D721Med (cell line): ENCODE results near the gene LIF.

Experiments used
- DNase-seq: peaks from one replicate; pipeline ENCODE4 v3.0.0; 2011; ENCODE audit warnings: low spot score; ENCODE audit not compliant: insufficient read length
- FAIRE-seq: peaks from 2 replicates; lab custom pipeline; 2011; peaks lifted over from hg19 to GRCh38; lab: Jason Lieb, UNC
- TF ChIP-seq, protein P1 (sequence below): IDR thresholded peaks from 2 replicates; pipeline ENCODE4 v1.5.1; 2012; ENCODE audit warnings: mild to moderate bottlenecking, control low read depth; ENCODE audit not compliant: insufficient read depth; ENCODE audit errors: missing control alignments

Gene LIF

DNA sequence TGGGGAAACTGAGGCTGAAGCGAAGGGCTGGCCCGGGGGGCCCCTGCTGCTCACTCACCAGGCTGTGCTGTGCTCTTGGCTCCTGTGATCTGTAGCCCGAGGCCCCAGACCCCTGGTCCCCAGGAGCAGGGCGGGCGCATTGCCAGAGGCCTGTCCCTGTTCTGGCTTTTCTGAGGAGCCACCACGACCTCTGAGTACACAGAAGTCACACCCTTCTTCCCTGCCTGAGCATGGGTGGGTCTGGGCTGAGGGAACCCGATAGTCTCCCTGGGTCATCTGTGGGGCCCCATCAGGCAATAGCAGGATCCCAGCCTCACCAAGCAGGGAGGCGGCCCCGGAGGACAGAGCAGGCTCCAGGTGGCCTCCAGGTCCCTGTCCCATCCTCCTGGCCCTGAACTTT is 37.6 kb upstream of the LIF start:
- DNase-seq = no peak
- TF ChIP-seq, protein P1, sequence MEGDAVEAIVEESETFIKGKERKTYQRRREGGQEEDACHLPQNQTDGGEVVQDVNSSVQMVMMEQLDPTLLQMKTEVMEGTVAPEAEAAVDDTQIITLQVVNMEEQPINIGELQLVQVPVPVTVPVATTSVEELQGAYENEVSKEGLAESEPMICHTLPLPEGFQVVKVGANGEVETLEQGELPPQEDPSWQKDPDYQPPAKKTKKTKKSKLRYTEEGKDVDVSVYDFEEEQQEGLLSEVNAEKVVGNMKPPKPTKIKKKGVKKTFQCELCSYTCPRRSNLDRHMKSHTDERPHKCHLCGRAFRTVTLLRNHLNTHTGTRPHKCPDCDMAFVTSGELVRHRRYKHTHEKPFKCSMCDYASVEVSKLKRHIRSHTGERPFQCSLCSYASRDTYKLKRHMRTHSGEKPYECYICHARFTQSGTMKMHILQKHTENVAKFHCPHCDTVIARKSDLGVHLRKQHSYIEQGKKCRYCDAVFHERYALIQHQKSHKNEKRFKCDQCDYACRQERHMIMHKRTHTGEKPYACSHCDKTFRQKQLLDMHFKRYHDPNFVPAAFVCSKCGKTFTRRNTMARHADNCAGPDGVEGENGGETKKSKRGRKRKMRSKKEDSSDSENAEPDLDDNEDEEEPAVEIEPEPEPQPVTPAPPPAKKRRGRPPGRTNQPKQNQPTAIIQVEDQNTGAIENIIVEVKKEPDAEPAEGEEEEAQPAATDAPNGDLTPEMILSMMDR = no peak
- no peak for FAIRE-seq

- DNase-seq (no peak), FAIRE-seq (no peak)
- TF ChIP-seq, protein P1 = no peak
These were observed 36.8 kb upstream of the LIF start for GRCh38 chr22:30283342-30283741.

- FAIRE-seq = no peak
- TF ChIP-seq, protein P1 = no peak
- no peak for DNase-seq
These were observed 36.1 kb upstream of the LIF start for GRCh38 chr22:30282616-30283046.

GRCh38 chr22:30280505-30280904 is 33.9 kb upstream of the LIF start:
- DNase-seq (no peak), FAIRE-seq (no peak)
- TF ChIP-seq, protein P1 = no peak

DNA sequence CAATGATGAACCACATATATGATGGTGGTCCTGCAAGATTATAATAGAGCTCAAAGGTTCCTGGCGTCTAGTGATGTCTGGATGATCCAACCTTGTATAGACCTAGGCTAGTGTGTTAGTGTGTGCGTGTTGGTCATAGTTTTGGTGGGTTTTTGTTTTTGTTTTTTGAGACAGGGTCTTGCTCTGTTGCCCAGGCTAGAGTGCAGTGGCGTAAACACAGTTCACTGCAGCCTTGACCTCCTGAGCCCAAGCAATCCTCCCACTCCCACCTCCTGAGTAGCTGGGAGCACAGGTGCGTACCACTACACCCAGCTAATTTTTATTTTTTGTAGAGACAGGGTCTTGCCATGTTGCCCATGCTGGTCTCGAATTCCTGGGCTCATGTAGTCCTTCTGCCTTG is 33.4 kb upstream of the LIF start:
- TF ChIP-seq, protein P1 = no peak
- FAIRE-seq (no peak), DNase-seq (no peak)

GRCh38 chr22:30279046-30279788 is 32.7 kb upstream of the LIF start:
- DNase-seq = no peak
- TF ChIP-seq, protein P1 = no peak
- FAIRE-seq = no peak

- TF ChIP-seq, protein P1 = no peak
- FAIRE-seq = no peak
- DNase-seq = no peak
These were observed 31.2 kb upstream of the LIF start for GRCh38 chr22:30277547-30278344.
